HG02885 (cell line): Measurements from ENCODE around the gene TOPAZ1.

Experiments
- ATAC-seq: cut with Tn5 transposase; IDR thresholded peaks from one replicate; pipeline ENCODE4 v1.9.1; 2021; ENCODE audit warnings: mild to moderate bottlenecking; ENCODE audit not compliant: unreplicated experiment, poor library complexity

TOPAZ1 gene

DNA sequence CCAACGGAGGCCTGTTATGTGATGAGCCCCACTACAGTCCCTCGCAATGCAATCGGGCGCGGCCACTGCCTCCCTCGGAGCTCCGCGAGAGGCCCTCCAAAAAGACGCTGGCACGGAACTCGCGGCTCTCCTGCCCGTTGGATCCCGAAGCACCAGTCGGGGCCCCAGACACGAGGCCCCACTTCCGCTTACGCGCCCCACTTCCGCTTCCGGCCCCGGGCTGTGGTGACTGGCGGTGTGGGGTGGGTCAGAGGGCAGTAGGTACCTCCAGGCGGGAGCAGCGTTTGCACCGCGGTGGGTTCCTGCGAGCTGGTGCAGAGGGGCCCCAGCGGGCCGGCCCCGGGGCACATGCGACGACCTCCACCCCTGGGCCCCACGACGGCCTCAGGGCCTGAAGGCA lies at the start of gene TOPAZ1:
TSS of gene TOPAZ1 (plus strand) at position 181 of the 400 bp plus-strand sequence. CDS start at position 349, 168 bp downstream.
- ATAC-seq, result no peak

DNA sequence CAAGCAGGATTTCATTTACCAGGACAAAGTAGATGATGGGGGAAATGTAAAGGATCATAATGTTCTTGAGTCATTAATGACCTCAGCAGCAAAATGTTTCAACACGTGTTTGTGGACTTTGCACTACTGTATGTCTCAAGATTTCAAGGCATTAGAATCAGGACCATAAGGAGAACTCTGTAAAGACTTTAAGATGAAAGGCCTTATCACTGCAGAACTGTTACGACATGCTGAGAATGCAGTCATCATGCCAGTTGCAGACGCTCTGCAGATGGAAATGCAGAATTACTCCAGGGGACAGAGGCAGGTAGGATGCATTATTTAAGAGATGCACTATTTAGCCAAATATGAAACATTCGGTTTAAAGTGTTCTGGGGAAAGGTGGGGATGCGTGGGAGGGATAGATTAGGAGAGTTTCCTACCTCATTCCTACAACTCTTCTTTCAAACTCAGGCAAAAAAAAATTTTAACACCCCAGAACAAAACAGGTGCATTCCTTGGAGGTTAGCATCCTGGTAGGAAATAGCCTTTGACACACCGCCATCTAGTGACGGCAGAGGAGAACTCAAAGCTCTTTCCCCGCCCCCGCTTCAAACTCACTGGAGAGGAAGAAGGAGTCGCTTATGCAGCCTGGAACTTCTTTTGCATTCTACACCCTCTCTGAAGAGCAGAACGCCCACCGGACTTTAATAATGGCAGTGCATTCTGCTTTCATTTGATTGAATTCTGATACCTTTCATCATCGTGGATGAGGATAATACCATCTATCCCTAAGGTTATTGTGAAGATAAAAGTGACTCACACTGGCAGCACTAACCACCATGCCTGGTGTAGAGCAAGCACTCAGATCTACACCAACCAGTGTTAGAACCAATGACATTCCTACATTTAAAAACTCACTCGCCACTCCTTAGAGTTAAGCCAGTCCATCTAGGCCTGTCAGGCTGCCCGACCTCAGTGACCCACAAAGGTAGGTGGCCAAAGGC lies 43.1 kb upstream of the TOPAZ1 start:
- ATAC-seq, result peak; percentile 71

DNA sequence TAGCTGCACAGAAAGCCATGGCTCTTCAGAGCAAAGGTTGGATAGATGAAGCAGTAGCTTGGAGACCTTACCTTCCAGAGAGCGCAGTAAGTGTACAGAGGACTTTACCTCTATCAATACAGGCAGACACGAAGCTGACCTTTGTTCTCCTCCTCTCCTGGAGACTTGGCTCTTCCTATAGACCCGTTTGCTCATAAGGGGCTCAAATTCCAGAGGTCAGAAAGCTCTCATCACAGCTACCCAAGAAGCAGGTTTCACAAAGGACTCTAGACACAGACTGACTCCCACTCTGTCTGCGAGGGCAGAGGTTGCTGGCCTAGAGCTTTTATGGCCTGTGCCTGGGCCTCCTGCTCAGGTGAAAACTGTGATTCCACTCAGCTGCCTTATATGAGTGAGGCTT lies 35.4 kb upstream of the TOPAZ1 start:
- ATAC-seq, result no peak

DNA sequence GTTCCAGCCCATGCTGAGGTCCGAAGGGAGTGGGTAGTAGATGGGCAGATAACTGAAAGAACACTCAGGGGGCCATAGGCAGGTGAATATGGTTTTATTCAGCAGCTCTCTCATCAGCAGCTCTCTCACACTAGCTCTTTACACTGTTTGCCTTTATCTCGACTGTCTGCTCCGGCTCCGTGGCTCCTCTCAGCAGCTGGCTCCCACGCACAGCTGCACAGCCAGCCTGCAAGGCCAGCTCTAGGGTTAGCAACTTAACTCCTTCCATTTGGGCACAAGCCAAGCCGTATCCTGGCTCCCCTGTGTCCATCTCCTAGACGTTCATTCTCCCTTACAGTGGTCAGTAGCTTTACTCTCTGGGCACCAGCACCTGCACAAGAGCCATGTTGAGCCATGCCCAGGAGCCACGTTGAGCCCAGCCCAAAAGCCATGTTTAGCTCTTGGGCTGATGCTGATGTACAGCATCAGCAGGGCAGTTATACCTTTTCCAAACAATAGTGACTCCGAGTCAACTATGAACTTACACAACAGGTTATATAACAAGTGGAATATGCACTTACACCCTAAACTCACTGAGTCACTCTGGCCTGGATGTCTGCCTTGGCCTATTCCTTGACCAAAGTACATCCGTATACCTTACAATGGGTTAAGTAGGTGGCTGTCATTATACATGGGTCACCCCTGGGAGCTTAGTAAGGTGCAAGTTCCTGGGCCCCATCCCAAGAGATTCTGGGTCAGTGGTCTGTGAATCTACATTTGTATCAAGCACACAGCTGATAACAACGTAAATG lies 34.6 kb upstream of the TOPAZ1 start:
- ATAC-seq, result no peak

DNA sequence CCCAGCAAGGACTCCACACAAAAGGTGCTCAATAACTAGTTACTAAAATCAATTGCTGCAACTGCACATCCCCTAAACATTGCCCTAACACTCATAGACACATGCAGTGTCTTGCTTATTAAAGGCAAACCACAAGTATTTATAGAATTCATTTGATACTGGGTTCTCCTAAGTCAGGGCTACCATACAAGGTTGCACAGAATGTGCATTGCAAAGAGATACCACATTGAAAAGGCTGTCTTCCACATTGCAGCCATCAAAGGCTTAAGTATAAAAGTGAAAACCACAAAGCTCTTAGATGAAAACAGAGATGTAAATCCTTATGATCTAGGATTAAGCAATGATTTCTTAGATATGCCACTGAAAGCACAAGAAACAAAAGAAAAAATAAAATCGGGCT lies 33.6 kb upstream of the TOPAZ1 start:
- no peak for ATAC-seq

DNA sequence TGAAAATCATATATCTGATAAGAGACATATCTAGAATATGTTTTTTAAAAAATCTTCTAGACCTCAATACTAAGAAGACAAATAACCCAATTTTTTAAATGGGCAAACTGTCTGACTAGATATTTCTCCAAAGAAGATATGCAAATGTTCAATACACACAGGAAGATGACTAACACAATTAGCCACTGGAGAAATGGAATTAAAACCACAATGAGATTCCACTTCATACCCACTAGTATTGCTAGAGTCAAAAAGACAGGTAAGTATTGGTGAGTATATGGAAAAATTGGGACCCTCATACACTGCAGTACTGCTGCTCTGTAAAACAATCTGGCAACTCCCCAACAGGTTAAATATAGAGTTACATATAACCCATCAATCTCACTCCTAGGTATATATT lies 33.1 kb upstream of the TOPAZ1 start:
- no peak for ATAC-seq

DNA sequence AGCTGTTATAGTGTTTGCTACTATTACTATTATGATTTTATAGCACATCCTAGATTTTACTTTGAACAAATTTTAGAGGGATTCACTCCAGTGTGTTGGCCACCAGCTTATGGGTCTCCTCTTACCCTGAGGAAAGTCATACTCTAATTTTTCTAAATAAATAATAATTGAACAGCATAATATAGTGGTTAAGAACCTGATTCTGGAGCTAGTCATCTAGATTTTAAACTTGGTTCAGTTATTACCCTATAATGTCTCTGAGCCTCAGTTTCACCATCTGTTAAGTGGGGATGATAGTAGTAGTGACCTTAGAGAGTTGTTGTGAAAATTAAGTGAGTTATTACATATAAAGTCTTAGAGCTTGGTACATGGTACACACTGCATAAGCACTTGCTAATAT lies 30.7 kb upstream of the TOPAZ1 start:
- no peak for ATAC-seq

DNA sequence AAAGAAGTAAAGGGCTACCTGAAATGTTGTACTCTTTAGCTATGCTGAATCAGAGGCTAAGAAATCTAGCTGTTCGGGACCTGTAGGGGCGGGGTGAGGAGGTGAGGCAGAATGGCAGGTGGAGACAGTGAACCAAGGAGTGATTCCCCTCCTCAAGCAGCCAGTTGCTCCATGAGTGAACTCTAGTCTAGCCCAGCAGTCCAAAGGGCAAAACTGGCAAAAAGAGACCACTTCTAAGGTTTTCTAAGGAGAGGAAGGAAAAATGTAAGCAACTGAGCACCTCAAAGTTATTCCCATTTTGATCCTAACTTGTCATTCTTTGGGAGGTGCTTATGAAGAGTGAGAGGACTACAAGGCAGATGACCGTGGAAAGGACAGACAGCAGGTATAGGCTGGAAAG lies 19.3 kb upstream of the TOPAZ1 start:
- ATAC-seq, result no peak

DNA sequence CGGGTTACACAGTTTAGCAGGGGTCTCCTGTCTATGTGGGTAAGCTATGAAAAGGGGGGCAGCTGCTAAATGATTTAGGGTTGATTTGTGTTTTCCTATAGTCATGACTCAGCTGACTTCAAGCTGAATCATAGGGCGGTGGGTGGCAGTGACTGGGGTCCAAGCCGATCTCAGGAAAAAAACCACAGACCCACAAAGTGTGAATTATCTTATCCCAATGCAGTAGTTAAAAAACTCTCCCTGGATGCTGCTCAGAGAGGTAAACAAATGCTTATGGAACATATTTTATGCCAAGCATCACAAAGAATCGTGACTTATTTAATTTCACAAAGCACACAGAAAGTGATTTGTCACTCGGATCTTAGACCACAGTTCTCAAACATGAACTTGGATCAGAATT lies 18.4 kb upstream of the TOPAZ1 start:
- no peak for ATAC-seq

DNA sequence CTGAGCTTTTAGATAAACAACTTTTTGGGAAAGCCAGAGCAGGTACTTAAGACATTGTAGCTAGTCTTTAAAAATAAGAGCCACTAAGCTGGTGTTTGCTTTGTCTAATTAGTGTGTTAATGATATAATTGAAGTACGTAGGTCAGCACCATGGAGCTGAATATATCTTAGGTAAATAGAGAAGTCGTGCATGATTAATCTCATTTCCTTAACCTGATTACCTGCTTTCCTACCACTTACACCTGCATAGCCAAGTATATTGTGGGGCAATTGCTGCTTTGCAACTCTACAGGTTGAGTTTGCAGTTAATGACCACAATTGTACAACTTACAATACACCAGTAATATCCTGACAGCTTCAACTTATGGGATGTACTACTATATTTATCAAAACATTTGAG lies 17.6 kb upstream of the TOPAZ1 start:
- no peak for ATAC-seq

DNA sequence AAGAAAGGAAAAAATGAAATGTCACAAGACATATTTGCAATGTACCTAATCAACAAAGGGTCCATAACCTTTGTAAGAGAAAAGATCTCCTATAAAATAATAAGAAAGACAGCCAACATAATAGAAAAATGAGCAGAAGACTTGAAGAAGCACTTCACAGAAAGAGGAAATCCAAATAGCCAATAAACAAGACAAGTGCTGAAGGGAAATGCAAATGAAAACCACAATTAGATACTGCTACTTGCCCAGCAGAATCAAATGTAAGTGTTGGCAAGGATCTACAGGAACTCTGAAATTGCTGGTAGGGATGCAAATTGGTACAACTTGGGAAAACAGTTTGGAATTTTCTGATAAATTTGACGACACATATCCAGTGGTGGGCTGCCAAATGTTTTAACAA lies 15.1 kb upstream of the TOPAZ1 start:
- ATAC-seq, result no peak

DNA sequence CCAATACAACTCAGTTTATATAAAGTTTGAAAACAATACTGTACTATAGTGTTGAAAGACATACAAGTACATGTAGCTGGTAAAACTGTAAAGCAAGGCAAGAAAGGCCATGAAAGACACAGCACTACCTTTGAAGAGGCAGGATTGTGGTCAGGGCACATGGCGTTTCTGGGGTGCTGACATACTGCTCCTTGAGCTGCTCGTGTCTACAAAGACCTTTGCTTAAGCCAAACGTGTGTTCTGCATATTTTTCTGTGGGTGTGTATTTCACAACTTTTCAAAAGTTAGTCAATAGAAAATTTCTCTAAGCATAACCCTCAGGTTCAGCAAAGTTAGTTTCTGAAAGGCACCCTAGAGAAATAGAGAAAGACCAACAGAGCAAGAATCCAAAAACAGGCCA lies 14.1 kb upstream of the TOPAZ1 start:
- ATAC-seq, result no peak

DNA sequence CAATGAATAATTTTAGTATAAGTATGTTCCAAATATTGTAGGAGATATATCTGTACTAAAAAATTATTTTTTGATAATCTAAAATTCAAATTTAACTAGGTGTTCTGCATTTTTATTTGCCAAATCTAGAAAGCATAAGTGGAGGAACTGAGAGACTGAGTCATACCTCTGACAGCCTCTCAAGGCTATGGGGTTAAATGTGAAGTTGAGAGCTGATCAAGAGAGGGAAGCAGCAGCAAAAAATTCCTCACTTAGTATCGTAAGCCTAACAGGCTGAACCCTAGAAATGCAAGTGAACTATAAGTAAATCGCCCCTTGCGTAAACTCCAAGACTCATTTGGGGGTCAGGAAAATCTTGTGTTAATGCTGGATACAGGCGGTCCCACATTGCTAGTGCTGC lies 12.8 kb upstream of the TOPAZ1 start:
- no peak for ATAC-seq

DNA sequence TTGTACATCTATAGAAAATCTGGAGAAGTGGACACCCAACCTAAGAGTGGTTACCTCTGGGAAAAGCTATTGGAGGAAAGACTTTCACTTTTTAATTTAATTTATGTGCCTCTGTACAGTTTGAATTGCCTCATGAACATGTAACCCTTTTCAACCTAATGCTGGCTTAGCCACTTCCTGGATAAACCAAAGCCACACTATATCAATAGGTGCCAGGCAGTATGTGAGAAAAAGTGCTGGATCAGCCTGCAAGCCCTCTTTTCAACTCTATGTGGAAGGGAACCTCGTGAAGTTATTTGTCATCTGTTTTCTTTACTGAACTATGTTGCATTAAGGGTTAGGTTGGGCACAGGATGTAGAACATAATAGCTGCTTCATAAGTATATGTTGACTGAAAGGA lies 9.3 kb upstream of the TOPAZ1 start:
- no peak for ATAC-seq

DNA sequence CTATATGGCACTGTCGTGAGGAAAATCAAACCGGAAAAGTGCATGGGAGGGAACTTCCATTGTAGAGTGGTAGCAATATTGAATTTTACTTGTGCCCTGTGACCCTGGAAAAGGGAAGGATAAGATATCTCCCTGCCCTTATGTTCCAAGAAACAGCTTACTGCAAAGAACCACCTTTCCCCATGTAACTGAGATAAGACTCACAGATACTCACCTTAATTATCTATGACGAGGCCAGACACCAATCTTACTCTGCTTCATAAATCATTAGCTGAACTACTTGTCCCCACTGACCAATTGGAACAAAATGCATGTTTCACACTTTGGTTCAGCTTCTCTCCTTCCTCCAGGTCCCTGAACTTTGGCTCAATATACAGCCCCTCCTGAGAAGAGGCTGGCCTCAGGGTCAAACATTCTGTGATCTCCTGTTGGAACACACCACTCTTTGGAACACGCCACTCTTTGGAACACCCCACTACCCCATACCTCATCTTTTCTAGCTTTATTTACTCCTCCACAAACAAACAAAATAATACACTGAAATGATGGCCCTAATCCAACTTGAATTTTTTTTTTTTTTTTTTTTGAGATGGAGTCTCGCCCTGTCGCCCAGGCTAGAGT lies 6.9 kb upstream of the TOPAZ1 start:
- ATAC-seq, result no peak

DNA sequence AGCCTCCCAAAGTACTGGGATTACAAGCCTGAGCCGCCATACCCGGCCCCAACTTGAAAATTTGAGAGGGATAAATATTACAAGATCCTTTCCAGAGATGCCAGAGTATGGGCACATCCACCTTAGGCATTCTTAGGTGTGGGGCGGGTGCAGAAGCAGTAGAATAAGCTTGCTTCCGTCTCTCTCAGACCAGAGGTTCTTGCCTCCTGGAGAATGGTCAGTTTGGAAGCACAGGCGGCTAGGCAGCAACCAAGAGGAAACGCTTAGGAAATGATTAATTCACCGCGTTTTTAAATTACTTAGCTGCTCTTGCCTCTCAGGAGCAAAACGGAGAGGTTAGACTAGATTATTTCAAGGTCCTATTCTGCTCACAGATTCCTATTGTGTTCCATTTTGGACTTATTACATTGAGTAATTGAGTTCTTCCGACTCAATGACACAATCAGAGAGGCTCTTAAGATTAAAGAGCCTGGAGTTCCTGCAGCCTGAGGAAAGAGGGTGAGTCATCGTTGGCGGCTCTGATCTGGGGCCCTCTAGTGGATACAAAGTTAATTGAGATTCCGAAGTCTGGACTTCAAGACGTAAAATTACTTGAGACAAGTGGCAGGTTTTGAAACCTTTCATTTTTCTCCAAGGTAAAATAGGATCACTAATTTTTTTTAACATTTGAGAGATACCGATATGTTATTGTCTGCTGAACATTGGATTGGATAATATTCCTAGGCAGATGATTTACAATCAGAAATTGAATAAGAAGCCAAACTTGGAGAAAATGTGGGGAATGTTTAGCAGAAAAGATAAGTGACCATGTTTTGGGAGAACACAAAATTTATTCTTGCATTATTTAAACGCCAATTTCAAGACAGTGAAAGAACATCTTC lies 5.8 kb upstream of the TOPAZ1 start:
- peak; percentile 70 for ATAC-seq

DNA sequence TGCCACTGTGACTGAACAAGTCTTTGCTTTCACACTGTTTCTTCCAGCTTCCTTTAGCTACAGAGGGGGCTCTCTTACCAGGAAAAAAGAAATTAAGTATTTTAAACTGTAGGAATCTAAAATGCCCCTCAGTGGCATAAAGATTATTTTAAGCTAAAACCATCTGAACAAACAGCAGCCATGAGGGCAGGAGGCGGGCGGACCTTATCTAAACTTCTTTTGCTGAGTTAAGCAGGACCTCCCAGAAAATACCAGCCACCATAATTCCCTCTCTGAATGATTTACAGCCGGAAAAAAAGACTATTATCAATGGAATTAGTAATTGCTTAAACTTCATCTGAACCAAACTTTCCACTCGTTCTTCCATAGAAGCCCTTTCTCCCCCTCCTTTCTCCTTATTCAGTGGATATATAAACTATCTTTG lies 5.2 kb upstream of the TOPAZ1 start:
- ATAC-seq, result no peak

DNA sequence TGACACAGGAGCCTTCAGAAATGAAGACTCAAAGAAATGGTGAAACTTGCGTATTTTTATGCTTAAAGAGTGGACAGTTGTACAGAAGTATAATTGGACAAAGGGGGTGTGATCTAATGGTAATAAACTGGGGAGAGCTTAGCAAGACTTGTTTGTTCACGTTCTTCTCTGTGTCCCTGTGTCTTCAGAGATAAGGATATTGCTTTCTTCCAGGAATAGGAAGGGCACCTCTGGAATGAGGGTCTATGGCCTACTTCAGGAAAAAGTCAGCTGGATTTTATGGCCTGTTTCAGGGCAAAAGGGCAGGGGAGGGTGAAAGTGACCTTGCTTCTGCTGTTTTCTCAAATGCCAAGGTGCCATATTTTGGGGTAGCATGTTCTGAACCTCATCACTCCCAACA lies 4.5 kb upstream of the TOPAZ1 start:
- no peak for ATAC-seq

DNA sequence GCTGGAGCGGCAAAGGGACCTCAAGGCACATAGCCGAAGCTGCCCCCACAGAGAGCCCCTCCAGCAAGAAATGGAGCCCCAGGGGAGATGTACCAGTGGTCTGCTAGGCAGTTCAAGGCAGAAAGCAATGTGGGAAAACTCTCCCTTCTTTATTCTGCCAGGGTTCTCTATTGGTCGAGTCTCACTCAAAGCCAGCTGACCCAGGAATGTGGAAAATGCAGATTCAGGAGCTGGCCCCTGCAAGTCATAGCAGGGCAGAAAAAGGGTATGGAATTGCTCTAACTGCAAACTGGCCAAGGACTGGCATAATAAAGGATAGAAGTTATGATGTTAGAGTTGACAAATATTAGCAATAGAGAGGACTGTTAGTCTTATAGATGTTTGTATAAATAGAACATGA lies 4.0 kb upstream of the TOPAZ1 start:
- ATAC-seq, result no peak

DNA sequence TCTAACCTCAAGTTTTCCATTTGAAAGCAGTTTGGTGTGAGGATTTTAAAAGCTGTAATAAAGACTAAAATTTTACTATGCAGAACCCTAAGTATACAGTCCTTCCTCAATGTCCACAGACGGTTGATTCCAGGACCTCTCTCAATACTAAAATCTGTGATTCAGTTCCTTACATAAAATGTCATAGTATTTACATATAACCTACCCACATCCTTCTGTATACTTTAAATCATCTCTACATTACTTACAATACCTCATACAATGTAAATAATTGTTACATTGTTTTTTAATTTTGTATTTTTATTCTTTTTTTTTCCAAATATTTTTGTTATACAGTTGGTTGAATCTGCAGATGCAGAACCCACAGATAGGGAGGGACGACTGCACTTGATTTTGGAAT lies 2.8 kb upstream of the TOPAZ1 start:
- ATAC-seq, result no peak
